ENCODE measurements around the gene RBPJ.

- TF ChIP-seq, protein P1, sequence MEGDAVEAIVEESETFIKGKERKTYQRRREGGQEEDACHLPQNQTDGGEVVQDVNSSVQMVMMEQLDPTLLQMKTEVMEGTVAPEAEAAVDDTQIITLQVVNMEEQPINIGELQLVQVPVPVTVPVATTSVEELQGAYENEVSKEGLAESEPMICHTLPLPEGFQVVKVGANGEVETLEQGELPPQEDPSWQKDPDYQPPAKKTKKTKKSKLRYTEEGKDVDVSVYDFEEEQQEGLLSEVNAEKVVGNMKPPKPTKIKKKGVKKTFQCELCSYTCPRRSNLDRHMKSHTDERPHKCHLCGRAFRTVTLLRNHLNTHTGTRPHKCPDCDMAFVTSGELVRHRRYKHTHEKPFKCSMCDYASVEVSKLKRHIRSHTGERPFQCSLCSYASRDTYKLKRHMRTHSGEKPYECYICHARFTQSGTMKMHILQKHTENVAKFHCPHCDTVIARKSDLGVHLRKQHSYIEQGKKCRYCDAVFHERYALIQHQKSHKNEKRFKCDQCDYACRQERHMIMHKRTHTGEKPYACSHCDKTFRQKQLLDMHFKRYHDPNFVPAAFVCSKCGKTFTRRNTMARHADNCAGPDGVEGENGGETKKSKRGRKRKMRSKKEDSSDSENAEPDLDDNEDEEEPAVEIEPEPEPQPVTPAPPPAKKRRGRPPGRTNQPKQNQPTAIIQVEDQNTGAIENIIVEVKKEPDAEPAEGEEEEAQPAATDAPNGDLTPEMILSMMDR (conservative IDR thresholded peaks at IDR 0.05): no peak
- no peak for TF ChIP-seq ZFX (IDR thresholded peaks at IDR 0.05)
Measured at GRCh38 chr4:26429910-26430309, 109.1 kb downstream of the RBPJ start.
